SK-N-MC (cell line): ENCODE results near the gene SLC7A1.

ENCODE experiments used
- EZH2 ChIP-seq: fragments of 200-600 bp; sonication (generic); IDR thresholded peaks from one replicate; pipeline ENCODE4 v1.6.1; 2017; ENCODE audit warnings: antibody characterized with exemption
- POLR2AphosphoS5 ChIP-seq: IDR thresholded peaks from 2 replicates; pipeline ENCODE4 v1.6.1; 2012; ENCODE audit warnings: mild to moderate bottlenecking, low read depth, low read length, borderline replicate concordance

GRCh38 chr13:29486551-29486950, 108.9 kb downstream of the SLC7A1 start:
- TF ChIP-seq EZH2 (no peak), POLR2AphosphoS5 (no peak)
